ENCODE measurements around the gene FITM1.

Gene FITM1

GRCh38 chr14:24088095-24088494 lies 42.4 kb upstream of the FITM1 start:
- Histone ChIP-seq H3F3A (ENCODE audit: control insufficient read depth, insufficient read depth) (peaks cover 6% of the 10 kb centered on the region), H3K4me1 (ENCODE audit: control insufficient read depth, low read length) (peaks cover 13% of the 10 kb centered on the region), H3K27me3 (ENCODE audit: control insufficient read depth, low read length) (no peaks in the 10 kb centered on the region), H3K4me2 (ENCODE audit: low read length) (no peak overlapping the region), H3K4me3 (ENCODE audit: low read length) (no peak overlapping the region), H3K36me3 (ENCODE audit: control insufficient read depth, low read length) (peaks cover 3% of the 10 kb centered on the region; the same call in 1 of the 2 replicates), H4K20me1 (ENCODE audit: control insufficient read depth, insufficient read depth, low read depth, low read length) (no peaks in the 10 kb centered on the region), H3K9me3 (ENCODE audit: control insufficient read depth, insufficient read depth, low read length) (no peaks in the 10 kb centered on the region), H3K79me2 (ENCODE audit: control insufficient read depth, low read length) (no peaks in the 10 kb centered on the region), H3K9me2 (replicated peaks; ENCODE audit: control insufficient read depth, low read length) (no peaks in the 10 kb centered on the region), H3K27ac (ENCODE audit: low read depth, low read length) (no peak overlapping the region)
- no peak for TF ChIP-seq CTCF (IDR thresholded peaks at IDR 0.05; ENCODE audit: low read depth, low read length, poor library complexity, severe bottlenecking)
- TF ChIP-seq EZH2phosphoT487 (IDR thresholded peaks at IDR 0.05; ENCODE audit: borderline replicate concordance, low read length): no peak

GRCh38 chr14:24089890-24090289 lies 40.6 kb upstream of the FITM1 start:
- no peak overlapping the region for H3K4me3 ChIP-seq (ENCODE audit: low read length)
- no peak for TF ChIP-seq EZH2phosphoT487 (IDR thresholded peaks at IDR 0.05; ENCODE audit: borderline replicate concordance, low read length)
- no peak for TF ChIP-seq CTCF (IDR thresholded peaks at IDR 0.05; ENCODE audit: low read depth, low read length, poor library complexity, severe bottlenecking)
- peaks cover 7% of the 10 kb centered on the region for H3K79me2 ChIP-seq (ENCODE audit: control insufficient read depth, low read length)
- H3K9me2 ChIP-seq (replicated peaks; ENCODE audit: control insufficient read depth, low read length): no peaks in the 10 kb centered on the region
- H3F3A ChIP-seq (ENCODE audit: control insufficient read depth, insufficient read depth): peaks cover 9% of the 10 kb centered on the region
- H3K27me3 ChIP-seq (ENCODE audit: control insufficient read depth, low read length): no peaks in the 10 kb centered on the region
- no peaks in the 10 kb centered on the region for H4K20me1 ChIP-seq (ENCODE audit: control insufficient read depth, insufficient read depth, low read depth, low read length)
- H3K36me3 ChIP-seq (ENCODE audit: control insufficient read depth, low read length): peaks cover 11% of the 10 kb centered on the region
- H3K27ac ChIP-seq (ENCODE audit: low read depth, low read length): no peak overlapping the region
- no peaks in the 10 kb centered on the region for H3K9me3 ChIP-seq (ENCODE audit: control insufficient read depth, insufficient read depth, low read length)
- no peak overlapping the region for H3K4me2 ChIP-seq (ENCODE audit: low read length)
- H3K4me1 ChIP-seq (ENCODE audit: control insufficient read depth, low read length): peaks cover 22% of the 10 kb centered on the region

DNA sequence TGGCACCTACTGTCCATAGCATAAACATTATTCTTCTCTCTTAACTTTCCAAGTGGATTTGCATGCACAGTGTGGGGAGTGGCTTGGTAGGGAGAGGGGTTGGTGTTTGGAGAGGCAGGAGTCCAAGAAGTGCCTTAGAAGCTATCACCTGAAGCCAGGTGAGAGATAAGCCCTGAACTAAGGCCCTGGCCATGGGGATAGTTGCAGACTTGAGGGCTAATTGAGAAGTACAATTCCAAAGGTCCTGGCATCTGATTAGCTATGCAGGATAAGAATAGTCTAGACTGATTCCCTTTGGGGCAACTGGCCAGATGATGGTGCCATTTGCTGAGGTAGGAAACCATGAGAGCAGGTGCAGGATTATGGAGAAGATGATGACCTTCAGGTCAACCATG lies 38.4 kb upstream of the FITM1 start:
- Histone ChIP-seq H3K4me1 (ENCODE audit: control insufficient read depth, low read length) (peaks cover 33% of the 10 kb centered on the region), H3K4me2 (ENCODE audit: low read length) (no peak overlapping the region), H3K27ac (ENCODE audit: low read depth, low read length) (no peak overlapping the region), H3K36me3 (ENCODE audit: control insufficient read depth, low read length) (peaks cover 19% of the 10 kb centered on the region), H3K79me2 (ENCODE audit: control insufficient read depth, low read length) (peaks cover 17% of the 10 kb centered on the region), H4K20me1 (ENCODE audit: control insufficient read depth, insufficient read depth, low read depth, low read length) (no peaks in the 10 kb centered on the region), H3K9me2 (replicated peaks; ENCODE audit: control insufficient read depth, low read length) (no peaks in the 10 kb centered on the region), H3K27me3 (ENCODE audit: control insufficient read depth, low read length) (no peaks in the 10 kb centered on the region), H3F3A (ENCODE audit: control insufficient read depth, insufficient read depth) (peaks cover 14% of the 10 kb centered on the region), H3K4me3 (ENCODE audit: low read length) (no peak overlapping the region), H3K9me3 (ENCODE audit: control insufficient read depth, insufficient read depth, low read length) (no peaks in the 10 kb centered on the region)
- no peak for TF ChIP-seq EZH2phosphoT487 (IDR thresholded peaks at IDR 0.05; ENCODE audit: borderline replicate concordance, low read length)
- TF ChIP-seq CTCF (IDR thresholded peaks at IDR 0.05; ENCODE audit: low read depth, low read length, poor library complexity, severe bottlenecking): no peak

All from DOHH2 (cell line).